Subcutaneous adipose tissue (tissue), 4 donors: Measurements from ENCODE around the gene GRIA2. TPM values are rescaled to one million over a fixed set of nuclear protein-coding genes. Genes with fewer than 3 reads are reported as not detected.

Experiments used
- total RNA-seq, 4 donors: library from RNA; depleted of rRNA; stranded (reverse); fragments of >200 nt; gene quantifications; one replicate each; pipeline ENCODE4 v1.1.0, GENCODE V29; 2016
- TF ChIP-seq, protein P1 (sequence below): fragments of 450-650 bp; IDR thresholded peaks from one replicate; pipeline ENCODE4 v1.5.1; 2016; ENCODE audit warnings: low read depth, mild to moderate bottlenecking, control low read depth, antibody characterized with exemption, moderate library complexity

The GRIA2 gene
- total RNA-seq, 4 donors from 2014 or later = not detected

DNA sequence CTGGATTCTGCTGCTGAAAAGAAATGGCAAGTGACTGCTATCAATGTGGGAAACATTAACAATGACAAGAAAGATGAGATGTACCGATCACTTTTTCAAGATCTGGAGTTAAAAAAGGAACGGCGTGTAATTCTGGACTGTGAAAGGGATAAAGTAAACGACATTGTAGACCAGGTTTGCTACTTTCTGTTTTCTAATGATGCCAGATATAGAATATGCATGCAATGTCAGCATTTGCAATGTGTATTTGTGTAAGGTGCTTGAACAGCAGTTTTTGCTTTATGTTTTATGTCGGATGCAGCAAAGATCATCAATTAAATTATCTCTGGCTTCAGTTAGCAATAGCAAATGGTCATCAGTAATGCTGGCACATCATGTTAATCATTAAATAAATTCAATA is 92.2 kb downstream of the GRIA2 start:
- TF ChIP-seq, protein P1, sequence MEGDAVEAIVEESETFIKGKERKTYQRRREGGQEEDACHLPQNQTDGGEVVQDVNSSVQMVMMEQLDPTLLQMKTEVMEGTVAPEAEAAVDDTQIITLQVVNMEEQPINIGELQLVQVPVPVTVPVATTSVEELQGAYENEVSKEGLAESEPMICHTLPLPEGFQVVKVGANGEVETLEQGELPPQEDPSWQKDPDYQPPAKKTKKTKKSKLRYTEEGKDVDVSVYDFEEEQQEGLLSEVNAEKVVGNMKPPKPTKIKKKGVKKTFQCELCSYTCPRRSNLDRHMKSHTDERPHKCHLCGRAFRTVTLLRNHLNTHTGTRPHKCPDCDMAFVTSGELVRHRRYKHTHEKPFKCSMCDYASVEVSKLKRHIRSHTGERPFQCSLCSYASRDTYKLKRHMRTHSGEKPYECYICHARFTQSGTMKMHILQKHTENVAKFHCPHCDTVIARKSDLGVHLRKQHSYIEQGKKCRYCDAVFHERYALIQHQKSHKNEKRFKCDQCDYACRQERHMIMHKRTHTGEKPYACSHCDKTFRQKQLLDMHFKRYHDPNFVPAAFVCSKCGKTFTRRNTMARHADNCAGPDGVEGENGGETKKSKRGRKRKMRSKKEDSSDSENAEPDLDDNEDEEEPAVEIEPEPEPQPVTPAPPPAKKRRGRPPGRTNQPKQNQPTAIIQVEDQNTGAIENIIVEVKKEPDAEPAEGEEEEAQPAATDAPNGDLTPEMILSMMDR = no peak

DNA sequence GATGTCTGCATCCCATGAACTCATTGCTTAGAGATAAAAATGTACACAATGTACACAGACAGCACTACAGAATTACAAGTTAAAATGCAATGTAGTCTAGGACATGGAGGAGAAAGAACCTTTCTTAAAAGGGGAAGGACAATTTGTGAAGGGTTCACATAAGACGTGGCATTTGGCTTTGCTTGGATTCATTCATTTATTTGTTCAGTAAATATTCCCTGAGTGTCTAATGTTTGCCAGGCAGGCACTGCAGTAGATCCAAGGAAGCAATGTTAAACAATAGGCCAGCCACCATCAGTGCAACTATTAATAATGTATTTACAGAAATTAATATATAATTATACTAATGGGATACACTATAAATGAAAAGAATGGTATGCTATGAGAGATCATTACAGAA is 94.4 kb downstream of the GRIA2 start:
- TF ChIP-seq, protein P1 = no peak

DNA sequence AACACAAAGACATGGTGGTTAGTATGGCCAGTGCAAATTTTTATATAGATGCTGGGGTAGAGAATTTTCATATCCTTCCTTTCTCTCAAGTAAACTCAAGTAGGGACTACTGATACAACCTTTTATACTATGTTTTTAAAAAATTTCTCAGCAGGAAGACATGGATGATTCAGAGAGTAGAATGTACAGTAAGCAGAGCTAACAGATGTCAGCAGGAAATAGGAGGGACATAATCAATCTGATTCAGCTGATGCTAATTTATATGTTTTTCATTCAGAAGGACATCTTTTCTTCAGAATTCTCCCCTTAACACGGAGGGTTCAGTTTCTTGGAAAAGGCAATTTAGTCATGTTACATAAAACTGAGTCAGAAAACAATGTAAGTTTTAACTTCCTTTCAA is 95.4 kb downstream of the GRIA2 start:
- TF ChIP-seq, protein P1 = no peak

DNA sequence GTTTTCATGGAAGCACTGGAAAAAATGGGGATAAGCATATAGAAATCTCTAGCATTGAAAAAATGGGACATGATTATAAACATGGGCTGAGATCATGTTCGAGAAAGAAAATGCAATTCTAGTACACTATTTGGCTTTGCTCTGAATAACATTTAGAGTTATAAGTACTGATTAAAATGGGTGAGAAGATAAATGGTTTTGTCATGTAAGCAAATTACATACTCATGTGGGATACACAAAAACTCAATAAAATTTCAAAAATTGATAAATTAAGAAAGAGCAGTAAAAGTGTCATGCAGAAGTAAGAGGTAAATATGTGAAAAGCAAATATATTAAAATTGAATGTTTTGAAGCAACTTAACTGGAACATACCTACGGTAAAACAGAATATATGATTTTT is 99.6 kb downstream of the GRIA2 start:
- TF ChIP-seq, protein P1 = no peak

DNA sequence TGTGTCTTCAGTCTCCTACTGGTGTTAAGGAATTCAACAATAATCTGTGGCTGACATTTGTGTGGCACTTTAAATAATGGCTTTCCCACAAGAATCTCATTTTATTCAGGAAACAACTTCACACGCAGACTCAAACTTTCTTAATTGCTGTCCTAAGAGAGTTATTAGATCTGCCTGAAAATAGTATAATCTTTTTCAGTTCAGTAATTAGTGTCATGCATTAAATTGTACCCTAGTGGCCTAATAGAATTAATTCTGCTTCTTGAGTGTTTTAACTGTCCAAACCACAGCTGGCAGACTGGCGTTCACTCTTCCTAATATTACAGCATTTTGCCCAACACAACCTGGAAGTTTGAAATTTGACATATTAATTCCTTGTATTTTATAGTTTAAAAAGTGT is 107.1 kb downstream of the GRIA2 start:
- TF ChIP-seq, protein P1 = no peak

DNA sequence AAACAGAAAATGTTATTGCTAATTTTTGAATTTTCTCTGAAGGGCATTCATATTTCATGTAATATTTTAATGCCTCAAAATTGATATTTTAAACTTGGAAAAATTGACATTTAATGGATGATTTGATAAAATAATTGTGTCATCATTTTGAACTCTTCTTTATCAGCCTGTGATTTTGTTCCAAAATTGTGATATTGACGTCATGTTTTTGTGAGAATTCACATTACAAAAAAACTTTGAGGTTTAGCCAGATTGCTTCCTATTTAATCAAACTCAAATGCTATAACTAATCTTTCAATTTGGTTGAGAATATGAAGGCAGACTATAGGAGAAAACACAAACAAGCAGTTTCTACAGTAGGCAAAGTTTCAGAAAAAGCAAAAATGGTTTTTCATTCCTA is 137.4 kb downstream of the GRIA2 start:
- TF ChIP-seq, protein P1 = no peak

DNA sequence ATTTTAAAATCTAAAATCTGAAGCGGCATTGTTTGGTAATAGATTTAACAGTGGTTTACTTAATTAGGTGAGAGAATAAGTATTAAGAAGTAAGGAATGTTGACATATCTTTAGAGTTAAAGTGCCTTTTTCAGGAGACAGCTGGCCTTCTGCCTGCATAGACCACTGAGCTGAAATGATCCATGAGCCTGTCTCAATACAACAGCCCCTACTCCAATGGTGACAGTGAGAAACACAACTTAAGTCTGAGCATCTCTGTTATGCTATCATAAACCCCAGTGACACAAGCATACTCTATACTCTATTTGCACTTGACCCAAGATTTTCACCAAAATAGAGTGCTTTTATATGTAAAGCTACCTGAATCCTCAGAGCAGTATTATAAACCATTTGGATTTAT is 137.9 kb downstream of the GRIA2 start:
- TF ChIP-seq, protein P1 = no peak
